Mucosa of descending colon (tissue), 3 donors: ENCODE results near the gene EZH1. TPM values are rescaled to one million over a fixed set of nuclear protein-coding genes. Genes with fewer than 3 reads are reported as not detected.

Source experiments
- ATAC-seq: fragments of 200-7000 bp; cut with Tn5 transposase; one replicate; pipeline ENCODE4 v1.9.1; 2020; ENCODE audit warnings: mild to moderate bottlenecking, moderate library complexity
- DNase-seq, 3 donors: peaks; one replicate each; pipeline ENCODE4 v3.0.0-alpha.2; 2020
- H3K36me3 ChIP-seq: fragments of 200-600 bp; one replicate; pipeline ENCODE4 v1.8.0; 2021; ENCODE audit warnings: low read depth, mild to moderate bottlenecking
- H3K4me1 ChIP-seq: fragments of 200-600 bp; one replicate; pipeline ENCODE4 v1.8.0; 2021; ENCODE audit warnings: low read depth, mild to moderate bottlenecking
- H3K4me3 ChIP-seq: fragments of 200-600 bp; one replicate; pipeline ENCODE4 v1.8.0; 2021; ENCODE audit warnings: mild to moderate bottlenecking
- H3K9me3 ChIP-seq: fragments of 200-600 bp; one replicate; pipeline ENCODE4 v1.8.0; 2021; ENCODE audit warnings: mild to moderate bottlenecking
- CTCF ChIP-seq: fragments of 200-600 bp; IDR thresholded peaks from one replicate; pipeline ENCODE4 v1.8.0; 2022; ENCODE audit warnings: antibody characterized with exemption, mild to moderate bottlenecking
- intact Hi-C, 2 donors: fragments of 100-400 bp; cut with DNase I in 1 of 2; cut with micrococcal nuclease in 1 of 2; formaldehyde crosslinking; loops; one replicate each; pipeline versions ENCODE4 v1.11.0 to v1.11.1; 2022; cut with DNase I, micrococcal nuclease
- total RNA-seq, 3 donors: library from RNA; stranded (reverse); fragmentation: NEBNext Ultra II Directional in 2 of 3; extraction: Animal tissue kit (Norgen Biotek cat#: 25700) in 2 of 3; gene quantifications; one replicate each; pipeline versions ENCODE4 v1.2.1 to v1.2.4, GENCODE V29; 2021 to 2023
- donor health status: DM: no; HTN: no; CAD: no; lungs with moderate emphysema.
- donor health status: DM: no; HTN: no; CAD: no.
- donor health status: DM: no; HTN: yes; CAD: no.

Gene EZH1
- total RNA-seq, 3 donors from 2014 or later, result 23.8 to 53.7 (median 31.7) TPM

- H3K9me3 ChIP-seq, result no peaks in the 10 kb centered on the region
- DNase-seq (no peak), ATAC-seq (no peak)
- no peaks in the 10 kb centered on the region for H3K36me3 ChIP-seq
- no peak for TF ChIP-seq CTCF
- peaks cover 7% of the 10 kb centered on the region for H3K4me1 ChIP-seq
- H3K4me3 ChIP-seq, result no peak overlapping the region
- intact Hi-C loops, result no loop called here
These were observed 21.3 kb upstream of the EZH1 start for GRCh38 chr17:42766124-42766523.

- H3K36me3 ChIP-seq, result no peaks in the 10 kb centered on the region
- peaks cover 16% of the 10 kb centered on the region for H3K4me1 ChIP-seq
- DNase-seq (no peak), ATAC-seq (no peak)
- intact Hi-C loops, result no loop called here
- no peak overlapping the region for H3K4me3 ChIP-seq
- no peaks in the 10 kb centered on the region for H3K9me3 ChIP-seq
- no peak for TF ChIP-seq CTCF
These were observed 16.8 kb upstream of the EZH1 start for GRCh38 chr17:42761638-42762037.

GRCh38 chr17:42760652-42761581 lies 16.1 kb upstream of the EZH1 start, which contains the start of gene RAMP2:
TSS of gene RAMP2 (plus strand) at chr17:42761227. CDS start at chr17:42761262, 35 bp downstream.
- peak in 2 of 3 donors; percentile 46 to 49 for DNase-seq
- Histone ChIP-seq H3K9me3 (no peaks in the 10 kb centered on the region), H3K4me1 (peaks cover 16% of the 10 kb centered on the region), H3K4me3 (no peak within 1 kb of the TSS), H3K36me3 (no peaks in the 10 kb centered on the region)
- no peak for TF ChIP-seq CTCF
- intact Hi-C loops, result no loop called here
- ATAC-seq, result peak; percentile 66

GRCh38 chr17:42759982-42760651 lies 15.3 kb upstream of the EZH1 start:
- DNase-seq, result no peak
- peak; percentile 17 for ATAC-seq
- Histone ChIP-seq H3K9me3 (no peaks in the 10 kb centered on the region), H3K36me3 (no peaks in the 10 kb centered on the region), H3K4me1 (peaks cover 16% of the 10 kb centered on the region), H3K4me3 (no peak overlapping the region)
- TF ChIP-seq CTCF, result no peak
- intact Hi-C loops, result no loop called here

- intact Hi-C loops, result no loop called here
- no peaks in the 10 kb centered on the region for H3K36me3 ChIP-seq
- H3K4me3 ChIP-seq, result no peak overlapping the region
- no peak for TF ChIP-seq CTCF
- no peaks in the 10 kb centered on the region for H3K9me3 ChIP-seq
- DNase-seq (no peak), ATAC-seq (no peak)
- H3K4me1 ChIP-seq, result no peaks in the 10 kb centered on the region
These were observed 9.9 kb upstream of the EZH1 start for GRCh38 chr17:42754782-42755181.
